Measurements from ENCODE around the gene FAM149A.

FAM149A gene

DNA sequence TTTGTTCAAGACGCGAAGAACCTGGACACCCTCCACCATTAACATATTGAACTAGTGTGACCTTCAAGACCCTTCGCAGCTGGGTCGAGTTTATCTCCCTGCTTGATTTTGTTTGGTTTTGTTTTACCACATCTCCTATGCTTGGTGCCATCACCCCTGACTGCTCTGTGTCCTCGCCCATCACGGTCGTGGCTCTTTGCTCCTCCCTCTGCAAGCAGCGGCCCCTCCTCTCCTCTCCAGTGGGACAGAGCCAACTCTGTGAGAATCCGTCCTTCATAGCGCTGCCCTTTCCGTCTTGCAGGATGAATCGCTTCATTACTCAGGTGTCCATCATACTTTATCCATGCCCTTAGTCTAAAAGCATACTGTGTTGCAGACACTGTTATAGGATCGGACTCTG is 9.1 kb upstream of the FAM149A start:
- no peak; the same call in 2 of the 3 replicates for ATAC-seq
- TF ChIP-seq GLIS3 (CRISPR knock-in tag; IDR thresholded peaks at IDR 0.05) (no peak), PPARA (CRISPR knock-in tag; IDR thresholded peaks at IDR 0.05; ENCODE audit: borderline replicate concordance) (no peak), ZNF8 (CRISPR knock-in tag; IDR thresholded peaks at IDR 0.05) (no peak), ZNF565 (CRISPR knock-in tag; conservative IDR thresholded peaks at IDR 0.05; ENCODE audit: low read depth) (no peak), TOX (CRISPR knock-in tag; IDR thresholded peaks at IDR 0.05; ENCODE audit: borderline replicate concordance) (no peak), ZFP3 (CRISPR knock-in tag; IDR thresholded peaks at IDR 0.05) (no peak), TCF4 (CRISPR knock-in tag; IDR thresholded peaks at IDR 0.05; ENCODE audit: borderline replicate concordance) (no peak), CSDC2 (CRISPR knock-in tag; IDR thresholded peaks at IDR 0.05) (no peak), ZFP30 (CRISPR knock-in tag; IDR thresholded peaks at IDR 0.05) (no peak), RARB (CRISPR knock-in tag; IDR thresholded peaks at IDR 0.05) (no peak), ISL1 (CRISPR knock-in tag; IDR thresholded peaks at IDR 0.05) (no peak), ZNF70 (CRISPR knock-in tag; IDR thresholded peaks at IDR 0.05) (no peak), ZC3H10 (CRISPR knock-in tag; IDR thresholded peaks at IDR 0.05) (no peak), SNAI2 (CRISPR knock-in tag; IDR thresholded peaks at IDR 0.05) (no peak), BACH2 (CRISPR knock-in tag; IDR thresholded peaks at IDR 0.05; ENCODE audit: borderline replicate concordance) (no peak), ARNTL (CRISPR knock-in tag; IDR thresholded peaks at IDR 0.05; ENCODE audit: borderline replicate concordance, low read depth) (no peak)
- TF ChIP-seq, protein P1, sequence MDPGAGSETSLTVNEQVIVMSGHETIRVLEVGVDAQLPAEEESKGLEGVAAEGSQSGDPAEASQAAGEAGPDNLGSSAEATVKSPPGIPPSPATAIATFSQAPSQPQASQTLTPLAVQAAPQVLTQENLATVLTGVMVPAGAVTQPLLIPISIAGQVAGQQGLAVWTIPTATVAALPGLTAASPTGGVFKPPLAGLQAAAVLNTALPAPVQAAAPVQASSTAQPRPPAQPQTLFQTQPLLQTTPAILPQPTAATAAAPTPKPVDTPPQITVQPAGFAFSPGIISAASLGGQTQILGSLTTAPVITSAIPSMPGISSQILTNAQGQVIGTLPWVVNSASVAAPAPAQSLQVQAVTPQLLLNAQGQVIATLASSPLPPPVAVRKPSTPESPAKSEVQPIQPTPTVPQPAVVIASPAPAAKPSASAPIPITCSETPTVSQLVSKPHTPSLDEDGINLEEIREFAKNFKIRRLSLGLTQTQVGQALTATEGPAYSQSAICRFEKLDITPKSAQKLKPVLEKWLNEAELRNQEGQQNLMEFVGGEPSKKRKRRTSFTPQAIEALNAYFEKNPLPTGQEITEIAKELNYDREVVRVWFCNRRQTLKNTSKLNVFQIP (CRISPR knock-in tag; IDR thresholded peaks at IDR 0.05; ENCODE audit: borderline replicate concordance, low read depth), result no peak
- TF ChIP-seq, protein P2, sequence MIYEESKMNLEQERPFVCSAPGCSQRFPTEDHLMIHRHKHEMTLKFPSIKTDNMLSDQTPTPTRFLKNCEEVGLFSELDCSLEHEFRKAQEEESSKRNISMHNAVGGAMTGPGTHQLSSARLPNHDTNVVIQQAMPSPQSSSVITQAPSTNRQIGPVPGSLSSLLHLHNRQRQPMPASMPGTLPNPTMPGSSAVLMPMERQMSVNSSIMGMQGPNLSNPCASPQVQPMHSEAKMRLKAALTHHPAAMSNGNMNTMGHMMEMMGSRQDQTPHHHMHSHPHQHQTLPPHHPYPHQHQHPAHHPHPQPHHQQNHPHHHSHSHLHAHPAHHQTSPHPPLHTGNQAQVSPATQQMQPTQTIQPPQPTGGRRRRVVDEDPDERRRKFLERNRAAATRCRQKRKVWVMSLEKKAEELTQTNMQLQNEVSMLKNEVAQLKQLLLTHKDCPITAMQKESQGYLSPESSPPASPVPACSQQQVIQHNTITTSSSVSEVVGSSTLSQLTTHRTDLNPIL (CRISPR knock-in tag; IDR thresholded peaks at IDR 0.05; ENCODE audit: low read depth), result no peak

DNA sequence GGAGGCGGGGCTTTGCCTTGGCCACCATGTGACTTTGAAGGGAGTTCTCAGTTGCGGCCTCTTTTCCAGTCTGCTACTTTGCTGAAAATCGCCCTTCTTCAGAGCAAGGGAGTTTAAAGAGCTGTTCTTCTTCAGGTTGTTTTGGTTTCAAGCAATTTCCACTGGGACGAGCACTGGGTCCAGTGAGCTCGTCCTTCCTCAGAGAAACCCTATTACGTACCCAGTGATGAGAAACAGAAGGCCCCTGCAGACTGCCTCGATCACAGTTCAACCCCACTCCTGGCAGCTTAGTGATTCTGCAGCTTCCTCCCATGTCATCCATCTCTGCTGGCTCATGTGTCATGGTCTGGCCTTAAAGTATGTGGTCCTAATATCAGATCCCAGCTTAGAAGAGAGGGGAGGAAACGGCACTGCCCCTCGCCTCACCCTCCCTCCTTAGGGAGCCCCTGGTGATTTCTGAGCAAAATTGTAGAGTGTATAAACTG is 7.8 kb upstream of the FAM149A start:
- no peak for TF ChIP-seq ZNF565 (CRISPR knock-in tag; conservative IDR thresholded peaks at IDR 0.05; ENCODE audit: low read depth)
- ATAC-seq, result no peak; the same call in 2 of the 3 replicates

DNA sequence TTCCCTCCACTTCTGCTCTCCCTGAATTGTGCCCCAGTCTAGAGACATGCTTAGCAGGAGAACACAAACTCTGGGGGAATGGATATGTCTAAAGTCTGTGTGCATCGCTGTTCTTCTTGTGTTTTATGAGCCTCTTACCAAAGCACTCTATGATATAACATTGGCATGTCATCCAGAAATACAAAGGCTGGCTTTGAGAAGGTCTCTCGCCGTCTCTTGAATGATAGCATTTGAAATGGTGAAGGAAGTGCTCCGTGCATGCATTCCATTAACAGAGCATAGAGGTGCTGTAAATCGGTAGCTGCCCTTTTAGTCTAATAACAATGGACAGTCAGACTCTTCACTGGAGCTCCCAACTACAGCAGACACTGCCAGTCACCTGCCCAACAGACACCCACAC is 7.1 kb upstream of the FAM149A start:
- TF ChIP-seq ZFP30 (CRISPR knock-in tag; IDR thresholded peaks at IDR 0.05), result no peak
- no peak for TF ChIP-seq TCF4 (CRISPR knock-in tag; IDR thresholded peaks at IDR 0.05; ENCODE audit: borderline replicate concordance)
- TF ChIP-seq, protein P3, sequence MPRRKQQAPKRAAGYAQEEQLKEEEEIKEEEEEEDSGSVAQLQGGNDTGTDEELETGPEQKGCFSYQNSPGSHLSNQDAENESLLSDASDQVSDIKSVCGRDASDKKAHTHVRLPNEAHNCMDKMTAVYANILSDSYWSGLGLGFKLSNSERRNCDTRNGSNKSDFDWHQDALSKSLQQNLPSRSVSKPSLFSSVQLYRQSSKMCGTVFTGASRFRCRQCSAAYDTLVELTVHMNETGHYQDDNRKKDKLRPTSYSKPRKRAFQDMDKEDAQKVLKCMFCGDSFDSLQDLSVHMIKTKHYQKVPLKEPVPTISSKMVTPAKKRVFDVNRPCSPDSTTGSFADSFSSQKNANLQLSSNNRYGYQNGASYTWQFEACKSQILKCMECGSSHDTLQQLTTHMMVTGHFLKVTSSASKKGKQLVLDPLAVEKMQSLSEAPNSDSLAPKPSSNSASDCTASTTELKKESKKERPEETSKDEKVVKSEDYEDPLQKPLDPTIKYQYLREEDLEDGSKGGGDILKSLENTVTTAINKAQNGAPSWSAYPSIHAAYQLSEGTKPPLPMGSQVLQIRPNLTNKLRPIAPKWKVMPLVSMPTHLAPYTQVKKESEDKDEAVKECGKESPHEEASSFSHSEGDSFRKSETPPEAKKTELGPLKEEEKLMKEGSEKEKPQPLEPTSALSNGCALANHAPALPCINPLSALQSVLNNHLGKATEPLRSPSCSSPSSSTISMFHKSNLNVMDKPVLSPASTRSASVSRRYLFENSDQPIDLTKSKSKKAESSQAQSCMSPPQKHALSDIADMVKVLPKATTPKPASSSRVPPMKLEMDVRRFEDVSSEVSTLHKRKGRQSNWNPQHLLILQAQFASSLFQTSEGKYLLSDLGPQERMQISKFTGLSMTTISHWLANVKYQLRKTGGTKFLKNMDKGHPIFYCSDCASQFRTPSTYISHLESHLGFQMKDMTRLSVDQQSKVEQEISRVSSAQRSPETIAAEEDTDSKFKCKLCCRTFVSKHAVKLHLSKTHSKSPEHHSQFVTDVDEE (CRISPR knock-in tag; IDR thresholded peaks at IDR 0.05), result no peak
- TF ChIP-seq GLIS3 (CRISPR knock-in tag; IDR thresholded peaks at IDR 0.05), result no peak
- ATAC-seq, result no peak

DNA sequence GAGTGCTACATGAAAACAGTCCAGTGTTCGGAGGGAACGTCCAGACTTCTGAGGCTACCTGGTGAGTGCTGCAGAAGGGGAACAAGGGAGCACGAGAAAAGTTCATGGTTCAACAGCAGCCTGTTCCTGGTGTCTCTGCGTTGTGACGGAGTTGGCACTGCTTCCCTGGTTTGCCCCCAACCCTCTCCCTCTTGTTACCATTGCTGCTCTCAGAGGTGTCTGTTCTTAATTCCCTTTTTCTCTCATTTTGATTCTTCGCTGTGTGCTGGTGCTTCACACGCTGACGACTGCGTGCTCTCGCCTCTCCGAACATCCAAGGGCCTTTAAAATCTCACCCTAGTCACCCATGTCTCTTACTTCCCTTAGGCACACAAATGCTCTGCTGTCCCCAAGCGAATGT is 1.6 kb upstream of the FAM149A start:
- no peak for ATAC-seq
- TF ChIP-seq ZFP3 (CRISPR knock-in tag; IDR thresholded peaks at IDR 0.05), result no peak
- no peak for TF ChIP-seq ZNF8 (CRISPR knock-in tag; IDR thresholded peaks at IDR 0.05)
- TF ChIP-seq ISL1 (CRISPR knock-in tag; IDR thresholded peaks at IDR 0.05), result no peak
- TF ChIP-seq, protein P1 (CRISPR knock-in tag; IDR thresholded peaks at IDR 0.05; ENCODE audit: borderline replicate concordance, low read depth), result no peak
- no peak for TF ChIP-seq CSDC2 (CRISPR knock-in tag; IDR thresholded peaks at IDR 0.05)
- TF ChIP-seq PPARA (CRISPR knock-in tag; IDR thresholded peaks at IDR 0.05; ENCODE audit: borderline replicate concordance), result no peak
- TF ChIP-seq GLIS3 (CRISPR knock-in tag; IDR thresholded peaks at IDR 0.05), result no peak
- TF ChIP-seq, protein P2 (CRISPR knock-in tag; IDR thresholded peaks at IDR 0.05; ENCODE audit: low read depth), result no peak
- no peak for TF ChIP-seq ZNF70 (CRISPR knock-in tag; IDR thresholded peaks at IDR 0.05)
- TF ChIP-seq, protein P4, sequence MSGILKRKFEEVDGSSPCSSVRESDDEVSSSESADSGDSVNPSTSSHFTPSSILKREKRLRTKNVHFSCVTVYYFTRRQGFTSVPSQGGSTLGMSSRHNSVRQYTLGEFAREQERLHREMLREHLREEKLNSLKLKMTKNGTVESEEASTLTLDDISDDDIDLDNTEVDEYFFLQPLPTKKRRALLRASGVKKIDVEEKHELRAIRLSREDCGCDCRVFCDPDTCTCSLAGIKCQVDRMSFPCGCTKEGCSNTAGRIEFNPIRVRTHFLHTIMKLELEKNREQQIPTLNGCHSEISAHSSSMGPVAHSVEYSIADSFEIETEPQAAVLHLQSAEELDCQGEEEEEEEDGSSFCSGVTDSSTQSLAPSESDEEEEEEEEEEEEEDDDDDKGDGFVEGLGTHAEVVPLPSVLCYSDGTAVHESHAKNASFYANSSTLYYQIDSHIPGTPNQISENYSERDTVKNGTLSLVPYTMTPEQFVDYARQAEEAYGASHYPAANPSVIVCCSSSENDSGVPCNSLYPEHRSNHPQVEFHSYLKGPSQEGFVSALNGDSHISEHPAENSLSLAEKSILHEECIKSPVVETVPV (CRISPR knock-in tag; IDR thresholded peaks at IDR 0.05), result no peak
- no peak for TF ChIP-seq ESRRG (CRISPR knock-in tag; IDR thresholded peaks at IDR 0.05)
- no peak for TF ChIP-seq TOX (CRISPR knock-in tag; IDR thresholded peaks at IDR 0.05; ENCODE audit: borderline replicate concordance)
- no peak for TF ChIP-seq ZC3H10 (CRISPR knock-in tag; IDR thresholded peaks at IDR 0.05)
- no peak for TF ChIP-seq RARB (CRISPR knock-in tag; IDR thresholded peaks at IDR 0.05)

All from SK-N-SH treated with all-trans-retinoic acid at 6 μM for 48 hours (cell line).